ENCODE measurements around the gene WSB1. TPM values are rescaled to one million over a fixed set of nuclear protein-coding genes. Genes with fewer than 3 reads are reported as not detected.

The WSB1 gene
- total and polyA plus RNA-seq, 2 of the 8 experiments (the other 6 are each of a cell fraction or from before 2014, with no cell fraction given) = 113 to 140 TPM

- Histone ChIP-seq H4K8ac (ENCODE audit: extremely low read depth, insufficient read depth, low read length) (no peak overlapping the region), H3K9me3 (ENCODE audit: insufficient read depth in 2 of 2, low read depth in 1 of 2, low read length in 1 of 2) (no peaks in the 10 kb centered on the region), H2AFZ (ENCODE audit: low read length) (no peak overlapping the region), H3K4me2 (ENCODE audit: insufficient read depth in 1 of 2, low read depth in 2 of 2, low read length in 2 of 2) (no peak overlapping the region), H3K23ac (ENCODE audit: insufficient read length) (no peak overlapping the region), H3K79me2 (ENCODE audit: control insufficient read depth in 1 of 2, insufficient read depth in 2 of 2, low read length in 2 of 2) (no peaks in the 10 kb centered on the region), H3K9ac (replicated peaks in 1 of 4; ENCODE audit: extremely low read depth in 1 of 4, low read depth in 3 of 4, low read length in 3 of 4) (no peak overlapping the region), H4K20me1 (replicated peaks in 1 of 2; ENCODE audit: control insufficient read depth in 1 of 2, insufficient read depth in 2 of 2, low read length in 2 of 2) (no peaks in the 10 kb centered on the region), H2BK15ac (ENCODE audit: low read length) (no peak overlapping the region), H3K18ac (ENCODE audit: extremely low read depth, low read length) (no peak overlapping the region), H3K4me1 (replicated peaks in 1 of 4; ENCODE audit: control insufficient read depth in 3 of 4, insufficient read depth in 4 of 4, low read length in 3 of 4) (no peaks in the 10 kb centered on the region), H3K56ac (replicated peaks; ENCODE audit: insufficient read length, low read depth, low read length) (no peak overlapping the region), H2AK5ac (ENCODE audit: low read depth, low read length) (no peak overlapping the region), H3K23me2 (ENCODE audit: low read depth, low read length) (no peaks in the 10 kb centered on the region; the same call in 1 of the 2 replicates), H3K79me1 (ENCODE audit: low read depth, low read length) (no peaks in the 10 kb centered on the region), H3K27ac (ENCODE audit: low read depth, low read length) (no peak overlapping the region), H3K14ac (ENCODE audit: insufficient read length) (no peak overlapping the region), H2BK120ac (replicated peaks; ENCODE audit: low read depth, low read length) (no peak overlapping the region), H4K5ac (ENCODE audit: insufficient read length, low read depth, low read length) (no peak overlapping the region), H2BK12ac (ENCODE audit: low read depth, low read length) (no peak overlapping the region), H2BK20ac (ENCODE audit: low read length) (no peak overlapping the region), H4K91ac (replicated peaks; ENCODE audit: insufficient read length, low read length) (no peak overlapping the region), H2BK5ac (ENCODE audit: low read depth, low read length) (no peak overlapping the region), H3K36me3 (ENCODE audit: control insufficient read depth in 2 of 4, insufficient read depth in 4 of 4, low read length in 3 of 4) (no peaks in the 10 kb centered on the region), H3K27me3 (replicated peaks in 1 of 4; ENCODE audit: control insufficient read depth in 3 of 4, extremely low read depth in 1 of 4, insufficient read depth in 3 of 4, low read length in 3 of 4) (no peaks in the 10 kb centered on the region), H3K4me3 (ENCODE audit: extremely low read depth in 1 of 4, insufficient read depth in 2 of 4, low read depth in 3 of 4, low read length in 4 of 4) (no peak overlapping the region), H3K4ac (replicated peaks; ENCODE audit: insufficient read length, low read depth, low read length) (no peak overlapping the region)
- FAIRE-seq = no peak
- no peak for DNase-seq (ENCODE audit: low read depth in 1 of 2, low spot score in 2 of 2)
- ChIA-PET CTCF (ENCODE audit: partially characterized antibody) (interaction anchor here (1.2 kb wide), 1 partner anchor 28 kb away, joined by 3 read pairs; no protein-coding TSS in a partner anchor), POLR2A (ENCODE audit: partially characterized antibody) (no interaction called here)
- 94% methylated on average over 1 of the region's 1 CpG; no CpG with 5 or more reads in 1 of the 2 experiments for WGBS, 2 experiments (ENCODE audit: extremely low coverage in 1 of 2, insufficient coverage in 1 of 2, insufficient read length in 1 of 2, insufficient replicate concordance in 2 of 2, low coverage in 1 of 2, low lambda C conversion rate in 2 of 2, missing lambda C conversion rate in 1 of 2)
- TF ChIP-seq TCF12 (IDR thresholded peaks at IDR 0.05; ENCODE audit: low read depth, low read length) = no peak
- no peak for TF ChIP-seq HDAC6 (IDR thresholded peaks at IDR 0.05; ENCODE audit: low read depth, low read length)
Observed at GRCh38 chr17:27266228-27266627, 27.7 kb upstream of the WSB1 start.

All from H1 (cell line).